DMS79 (cell line): ENCODE data around the gene CDKN2A.

Experiments
- DNase-seq: peaks from one replicate; lab custom pipeline; 2025; lab: John Stamatoyannopoulos, UW

Gene CDKN2A

DNA sequence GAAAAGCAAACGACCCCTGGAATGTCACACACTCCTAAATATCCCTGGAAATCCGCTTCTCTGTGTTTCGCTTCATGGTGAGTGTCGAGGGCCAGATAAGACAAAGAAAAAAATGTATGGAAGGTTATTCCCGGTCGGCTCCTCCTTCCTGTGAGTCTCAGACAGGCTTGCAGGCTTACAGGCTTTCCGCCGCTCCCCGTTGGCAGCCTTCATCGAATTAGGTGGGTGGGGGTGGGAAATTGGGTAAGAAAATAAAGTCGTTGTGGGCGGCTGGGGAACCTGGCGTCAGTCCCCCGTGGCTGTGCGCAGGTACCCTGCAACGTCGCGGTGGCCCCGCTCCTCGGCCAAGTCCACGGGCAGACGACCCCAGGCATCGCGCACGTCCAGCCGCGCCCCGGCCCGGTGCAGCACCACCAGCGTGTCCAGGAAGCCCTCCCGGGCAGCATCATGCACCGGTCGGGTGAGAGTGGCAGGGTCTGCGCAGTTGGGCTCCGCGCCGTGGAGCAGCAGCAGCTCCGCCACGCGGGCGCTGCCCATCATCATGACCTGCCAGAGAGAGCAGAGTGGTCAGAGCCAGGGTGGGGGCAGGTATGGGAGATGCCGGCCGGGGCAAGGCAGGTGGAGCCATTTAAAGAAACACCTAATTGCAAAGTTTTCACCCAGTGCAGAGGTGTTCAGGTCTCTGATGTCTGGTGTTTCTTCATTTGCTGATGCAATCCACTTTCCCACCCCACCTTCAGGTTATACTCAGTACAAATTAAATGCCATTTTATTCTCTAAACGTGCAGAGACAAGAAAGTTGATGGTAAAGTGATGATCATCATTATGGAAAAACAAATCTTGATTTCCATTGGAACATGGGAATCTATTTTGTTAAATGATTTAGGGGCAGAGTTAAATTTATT, 11.8 kb upstream of the CDKN2A start:
- DNase-seq = no peak

DNA sequence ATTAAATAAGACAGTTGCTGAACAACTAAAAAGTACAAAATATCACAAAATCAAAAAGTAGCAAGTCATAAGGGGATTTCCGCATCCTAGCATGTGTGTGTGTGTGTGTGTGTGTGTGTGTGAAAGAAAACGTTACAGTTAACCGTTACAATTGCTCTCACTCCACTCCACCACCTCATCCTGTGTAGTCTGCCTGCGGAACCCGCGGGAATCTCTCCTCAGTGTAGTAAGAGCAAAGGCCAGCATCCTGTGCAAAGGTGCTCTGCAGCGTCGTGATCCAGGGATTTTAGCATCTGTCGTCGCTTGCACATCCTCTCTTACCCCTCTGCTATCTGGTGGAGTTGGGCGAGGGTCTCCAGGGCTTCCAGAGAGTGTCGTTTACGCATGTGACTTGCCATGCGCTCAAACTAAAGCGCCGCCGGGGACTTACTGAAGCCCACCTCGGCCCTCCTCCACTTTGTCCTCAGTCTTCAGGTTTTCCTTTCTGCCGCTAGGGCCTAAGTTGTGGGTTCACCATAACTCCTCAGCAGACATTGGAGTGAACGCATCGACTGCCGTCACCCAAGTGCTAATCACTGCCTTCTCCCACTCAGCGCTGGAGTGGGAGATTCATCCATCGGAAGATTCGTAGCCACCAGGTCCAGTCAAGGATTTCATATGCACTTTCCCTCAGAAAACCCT, 11.0 kb upstream of the CDKN2A start:
- no peak for DNase-seq

DNA sequence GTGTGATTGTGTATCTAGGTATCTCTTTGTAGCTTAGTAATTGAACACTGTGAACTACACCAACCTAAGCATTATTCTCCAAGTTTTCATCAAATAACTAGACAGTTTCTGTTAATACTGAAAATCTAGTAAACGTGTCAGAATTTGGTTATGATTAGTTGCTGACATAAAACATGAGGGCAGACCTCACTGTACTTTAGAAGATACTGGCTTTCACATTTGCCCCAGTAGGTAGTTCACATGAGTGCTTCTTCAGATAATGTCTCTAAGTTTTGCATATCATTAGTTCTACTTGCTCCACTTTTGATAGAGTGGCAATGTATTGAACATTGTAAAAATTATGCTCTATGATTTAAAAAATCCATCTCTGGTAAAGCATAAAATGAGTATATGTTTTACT, 7.8 kb upstream of the CDKN2A start:
- DNase-seq = no peak

DNA sequence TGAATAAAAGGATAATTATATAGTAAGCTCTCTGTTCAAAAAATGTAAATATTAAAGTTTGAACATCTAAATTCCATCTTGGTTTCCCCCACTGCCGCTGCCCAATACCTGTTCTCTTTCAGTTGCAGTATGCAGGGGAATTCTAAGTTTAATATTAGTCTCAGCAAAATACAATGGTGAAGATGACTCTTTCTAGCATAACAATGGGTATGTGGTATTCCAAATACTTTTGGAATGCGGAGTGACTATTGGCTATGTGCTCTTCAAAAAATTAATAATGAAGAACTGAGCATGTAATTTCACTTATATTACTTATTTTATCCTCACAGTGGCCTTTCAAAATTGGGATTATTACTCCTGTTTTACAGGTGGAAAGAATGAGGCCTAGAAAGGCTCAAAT, 3.8 kb upstream of the CDKN2A start:
- DNase-seq = no peak

GRCh38 chr9:21997480-21997879, 3.3 kb upstream of the CDKN2A start:
- DNase-seq = no peak

- no peak for DNase-seq
These were observed 2.7 kb upstream of the CDKN2A start for GRCh38 chr9:21996858-21997257.

DNA sequence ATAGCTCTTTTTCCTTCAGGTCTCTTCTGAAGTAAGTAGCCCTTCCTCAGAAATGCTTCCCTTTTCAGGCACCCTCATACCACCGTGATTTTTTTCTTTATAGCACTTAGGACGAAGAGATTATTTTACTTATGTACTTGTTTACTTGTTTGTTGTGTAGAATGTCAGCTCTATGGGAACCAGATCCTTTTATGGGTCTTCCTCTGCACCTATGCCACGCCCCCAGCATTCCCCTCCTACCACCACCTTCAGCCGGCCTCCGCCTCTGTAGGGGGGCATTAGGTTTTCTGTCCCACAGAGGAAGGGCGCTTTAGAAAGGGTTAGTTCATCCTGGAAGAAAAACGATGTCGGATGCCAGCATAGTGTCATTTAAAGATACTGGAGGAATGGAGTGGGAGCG, 2.2 kb upstream of the CDKN2A start:
- DNase-seq = peak; percentile 10

GRCh38 chr9:21995666-21996398, 1.6 kb upstream of the CDKN2A start:
- DNase-seq = no peak

GRCh38 chr9:21995006-21995665, 944 bp upstream of the CDKN2A start:
- peak; percentile 76 for DNase-seq

- DNase-seq = peak; percentile 87
These were observed 389 bp upstream of the CDKN2A start, which contains the start of gene CDKN2B-AS1 for GRCh38 chr9:21994556-21995005. TSS of gene CDKN2B-AS1 (plus strand) at chr9:21994791.

- DNase-seq = no peak
These were observed 1.2 kb downstream of the CDKN2A start for GRCh38 chr9:21993007-21993406.

GRCh38 chr9:21991072-21991959, 2.9 kb downstream of the CDKN2A start:
- DNase-seq = peak; percentile 45

- DNase-seq = peak; percentile 62
These were observed 4.6 kb downstream of the CDKN2A start for GRCh38 chr9:21989440-21990189.

GRCh38 chr9:21988056-21988990, 5.9 kb downstream of the CDKN2A start:
- DNase-seq = peak; percentile 58

DNA sequence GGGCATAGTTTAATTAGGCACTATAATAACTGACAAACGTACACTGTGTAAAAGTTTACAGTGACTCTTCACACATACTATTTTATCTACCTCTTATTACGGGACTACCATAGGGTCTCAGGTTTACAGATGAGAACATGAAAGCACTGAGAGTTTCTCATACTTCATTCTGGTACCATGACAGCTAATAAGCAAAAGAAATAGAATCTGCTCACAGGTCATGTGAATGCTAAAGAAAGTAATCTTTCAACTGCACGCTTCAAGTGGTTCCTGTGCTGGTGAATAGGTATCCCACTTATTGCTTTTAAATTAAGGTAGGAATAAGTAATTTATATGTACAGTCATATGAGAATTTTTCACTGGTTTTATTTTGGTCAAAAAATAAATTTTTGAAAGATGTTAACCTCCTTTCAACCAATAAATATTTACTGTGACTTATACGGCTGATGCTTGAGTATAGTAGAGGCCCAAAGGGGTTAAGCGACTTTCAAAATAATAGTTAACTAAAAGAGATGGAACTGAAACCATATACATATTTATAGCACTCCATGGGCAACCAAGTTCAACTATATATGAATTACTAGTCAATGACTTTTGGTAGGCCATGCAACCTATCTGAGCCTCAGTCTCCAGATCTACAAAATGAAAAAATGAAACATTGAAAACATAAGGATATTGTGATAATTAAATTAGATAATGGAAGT, 8.1 kb downstream of the CDKN2A start:
- no peak for DNase-seq

GRCh38 chr9:21984101-21984500, 10.1 kb downstream of the CDKN2A start:
- no peak for DNase-seq

DNA sequence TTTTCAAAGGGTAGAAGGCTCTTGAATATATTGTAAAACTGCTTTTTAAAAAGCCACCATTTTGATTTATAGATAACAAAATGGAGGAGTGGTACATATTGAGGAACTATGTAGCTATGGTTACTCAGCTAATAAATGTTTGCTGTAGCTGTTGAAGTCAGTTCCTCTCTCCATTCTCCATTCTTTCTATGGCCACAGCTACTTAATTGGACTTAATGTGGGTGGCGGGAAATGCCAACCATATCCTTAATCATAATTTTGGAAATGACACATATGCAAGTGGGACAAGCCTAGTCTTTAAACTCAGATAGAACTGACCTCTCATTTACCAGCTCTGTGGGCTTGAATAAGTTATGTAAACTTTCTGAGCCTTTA, 10.6 kb downstream of the CDKN2A start:
- DNase-seq = no peak

DNA sequence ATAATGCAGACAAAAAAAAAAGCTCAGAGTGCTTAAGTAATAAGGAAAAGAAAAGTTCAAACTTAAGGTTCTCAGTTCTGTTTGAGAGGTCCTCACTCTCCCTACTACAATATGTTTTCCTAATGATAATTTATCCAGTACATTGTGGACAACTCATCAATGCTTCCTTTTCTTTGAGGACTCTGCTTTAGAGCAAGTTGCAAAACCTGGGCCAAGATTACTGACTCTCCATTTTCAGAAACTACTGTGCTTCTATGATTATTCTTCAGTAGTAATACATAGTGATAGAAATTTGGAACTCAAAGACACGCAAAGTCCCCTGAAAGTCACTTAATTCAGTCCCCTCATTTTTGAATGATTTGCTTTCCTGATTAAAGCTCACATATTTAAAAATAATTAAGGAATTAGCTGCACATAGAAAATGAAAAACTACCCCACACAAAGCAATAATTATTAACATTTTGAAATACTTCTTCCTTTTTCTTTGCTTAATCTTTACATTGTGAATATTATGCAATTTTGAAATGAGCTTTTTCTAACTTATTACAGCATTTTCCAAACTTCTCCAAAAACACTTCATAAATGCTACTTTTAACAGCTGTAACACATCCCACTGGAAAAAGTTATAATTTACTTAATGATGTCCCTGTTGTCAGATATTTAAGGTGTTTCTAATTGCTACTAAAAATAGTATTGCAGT, 11.2 kb downstream of the CDKN2A start:
- no peak for DNase-seq
